Activated T-cell treated with anti-CD3 and anti-CD28 coated beads, Interleukin-2, amount 50 U/mL, for 72 hours (primary cell): ENCODE results near the gene CA5A. TPM values are rescaled to one million over a fixed set of nuclear protein-coding genes. Genes with fewer than 3 reads are reported as not detected.

Experiments
- ATAC-seq, 2 donors: fragments of 150-1000 bp; cut with Tn5 transposase; replicated peaks in 1 of 2; 2 replicates each; pipeline ENCODE4 v1.10.0; 2021; ENCODE audit warnings: moderate library complexity in 2 of 2, mild to moderate bottlenecking in 1 of 2
- DNase-seq, 2 donors: peaks; one replicate each; pipeline ENCODE4 v3.0.0; 2021 to 2022; ENCODE audit warnings: mixed read lengths in 1 of 2
- H3K27ac Mint-ChIP-seq: one replicate; pipeline ENCODE4 v1.8.0; 2022; ENCODE audit warnings: mild to moderate bottlenecking, moderate library complexity, mixed read lengths
- H3K27me3 Mint-ChIP-seq: one replicate; pipeline ENCODE4 v1.8.0; 2022; ENCODE audit warnings: low read depth, mixed read lengths
- H3K36me3 Mint-ChIP-seq, 2 donors: one replicate each; pipeline ENCODE4 v1.8.0; 2022; ENCODE audit warnings: mixed read lengths in 2 of 2, mild to moderate bottlenecking in 1 of 2; ENCODE audit not compliant: insufficient read depth in 2 of 2
- H3K4me1 Mint-ChIP-seq: one replicate; pipeline ENCODE4 v1.8.0; 2022; ENCODE audit warnings: low read depth, mixed read lengths
- H3K4me3 Mint-ChIP-seq, 2 donors: one replicate each; pipeline ENCODE4 v1.8.0; 2022; ENCODE audit warnings: mild to moderate bottlenecking in 2 of 2, mixed read lengths in 2 of 2, moderate library complexity in 2 of 2
- H3K9me3 Mint-ChIP-seq, 2 donors: one replicate each; pipeline ENCODE4 v1.8.0; 2022; ENCODE audit warnings: mixed read lengths in 2 of 2
- total RNA-seq, 2 donors: library from RNA; stranded (reverse); gene quantifications; one replicate each; pipeline ENCODE4 v1.2.3, GENCODE V29; 2022

The CA5A gene
- total RNA-seq, 2 donors from 2014 or later = 0.22 TPM; not detected in 1

DNA sequence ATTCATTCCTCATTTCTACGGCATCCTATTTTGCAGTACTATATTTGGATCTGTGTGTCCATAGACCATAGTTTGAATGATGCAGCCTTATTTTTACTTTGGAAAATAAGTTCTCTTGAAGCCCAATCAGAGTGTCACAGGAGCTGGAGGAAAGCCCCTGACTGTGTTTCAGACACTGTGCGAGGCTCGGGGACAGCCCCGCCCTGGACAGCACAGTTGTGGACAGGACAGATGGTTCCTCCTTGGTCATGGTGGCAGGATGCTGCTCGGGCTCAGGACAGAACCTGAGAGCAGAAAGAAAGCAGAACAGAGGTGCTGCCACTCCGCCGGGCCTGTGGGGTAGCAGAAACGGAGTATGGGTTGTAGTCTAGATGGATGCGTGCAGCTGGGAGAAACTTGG, 37.8 kb upstream of the CA5A start:
- Mint-ChIP-seq H3K9me3 (peaks cover 8 to 18% of the 10 kb centered on the region in 2 donors), H3K27ac (no peak overlapping the region), H3K27me3 (no peaks in the 10 kb centered on the region), H3K4me3 (no peak overlapping the region), H3K4me1 (peaks cover 58% of the 10 kb centered on the region), H3K36me3 (peaks cover 17 to 34% of the 10 kb centered on the region in 2 donors)
- ATAC-seq (no peak), DNase-seq (no peak)

DNA sequence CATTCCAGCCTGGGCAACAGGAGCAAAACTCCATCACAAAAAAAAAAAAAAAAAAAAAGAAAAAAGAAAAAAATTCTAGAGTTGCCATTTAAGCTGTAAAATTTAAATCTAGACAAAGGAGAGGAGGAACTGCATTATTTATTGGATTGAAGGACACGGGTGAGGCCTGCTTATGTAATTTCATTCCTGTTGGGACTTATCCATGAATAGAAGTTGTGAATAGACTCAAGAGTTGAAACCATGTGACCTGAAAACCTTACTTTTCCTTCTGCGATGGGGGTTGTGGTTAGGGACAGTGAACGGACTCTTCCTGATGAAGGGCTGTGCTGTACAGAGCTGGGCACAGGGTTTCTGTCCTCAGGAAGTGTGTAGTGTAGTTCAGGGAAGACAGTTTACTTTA, 37.4 kb upstream of the CA5A start:
- peaks cover 17 to 34% of the 10 kb centered on the region in 2 donors for H3K36me3 Mint-ChIP-seq
- H3K4me1 Mint-ChIP-seq = peaks cover 57% of the 10 kb centered on the region
- no peak for ATAC-seq
- H3K27ac Mint-ChIP-seq = no peak overlapping the region
- H3K9me3 Mint-ChIP-seq = peaks cover 8 to 18% of the 10 kb centered on the region in 2 donors
- H3K4me3 Mint-ChIP-seq = no peak overlapping the region
- no peaks in the 10 kb centered on the region for H3K27me3 Mint-ChIP-seq
- DNase-seq = no peak

- Mint-ChIP-seq H3K36me3 (peaks cover 17 to 29% of the 10 kb centered on the region in 2 donors), H3K4me3 (no peak overlapping the region), H3K9me3 (peaks cover 8 to 18% of the 10 kb centered on the region in 2 donors), H3K4me1 (peaks cover 52% of the 10 kb centered on the region), H3K27ac (peak overlapping the region; percentile 88), H3K27me3 (no peaks in the 10 kb centered on the region)
- no peak for ATAC-seq
- no peak for DNase-seq
Measured at GRCh38 chr16:87971933-87972332, 35.6 kb upstream of the CA5A start.

DNA sequence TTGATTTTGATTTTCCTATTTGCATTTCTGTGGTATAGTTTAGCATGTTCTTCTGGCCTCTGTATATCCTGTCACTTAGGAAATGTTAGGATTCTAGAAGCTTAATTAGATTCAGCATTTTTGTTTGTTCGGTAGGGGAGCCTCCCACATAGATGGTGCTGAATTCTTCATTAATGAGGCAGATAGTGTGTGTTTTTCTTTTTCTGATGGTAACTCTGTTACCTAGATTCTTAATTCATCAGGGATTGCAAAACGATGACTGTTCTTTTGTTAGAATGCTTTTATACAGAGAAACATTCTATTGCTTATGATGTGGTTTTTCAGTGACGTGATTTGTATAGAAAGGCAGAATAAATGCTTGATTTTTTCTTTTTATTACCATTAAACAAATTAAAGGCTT, 33.9 kb upstream of the CA5A start:
- ATAC-seq (no peak), DNase-seq (no peak)
- H3K4me3 Mint-ChIP-seq = no peak overlapping the region
- H3K9me3 Mint-ChIP-seq = peaks cover 8 to 18% of the 10 kb centered on the region in 2 donors
- H3K27ac Mint-ChIP-seq = no peak overlapping the region
- no peaks in the 10 kb centered on the region for H3K27me3 Mint-ChIP-seq
- peaks cover 17 to 26% of the 10 kb centered on the region in 2 donors for H3K36me3 Mint-ChIP-seq
- H3K4me1 Mint-ChIP-seq = peaks cover 62% of the 10 kb centered on the region

DNA sequence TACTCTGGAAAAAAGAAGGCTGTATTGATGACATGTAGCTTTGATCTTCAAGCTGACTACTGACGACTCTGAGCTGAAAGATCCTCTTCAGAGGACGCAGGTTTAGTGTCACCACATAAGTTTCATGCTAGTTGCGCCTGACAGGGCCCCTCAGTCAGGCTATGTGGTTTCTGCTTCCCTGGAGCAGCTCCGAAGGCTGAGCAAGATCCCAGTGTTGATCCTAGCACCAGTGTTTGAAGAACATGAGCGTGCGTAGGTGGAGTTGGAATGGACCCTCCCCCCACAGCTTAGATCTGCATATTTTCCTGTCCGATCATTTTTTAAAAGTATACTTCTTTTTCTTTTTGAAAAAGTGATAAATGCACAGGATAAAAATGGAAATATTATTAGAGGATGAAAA, 32.2 kb upstream of the CA5A start:
- ATAC-seq (no peak), DNase-seq (no peak)
- Mint-ChIP-seq H3K9me3 (peaks cover 8 to 18% of the 10 kb centered on the region in 2 donors), H3K36me3 (peaks cover 17 to 30% of the 10 kb centered on the region in 2 donors), H3K27me3 (no peaks in the 10 kb centered on the region), H3K4me3 (peak overlapping the region in 1 of 2 donors; percentile 35), H3K4me1 (peaks cover 75% of the 10 kb centered on the region), H3K27ac (no peak overlapping the region)

GRCh38 chr16:87966685-87967185, 30.4 kb upstream of the CA5A start:
- peak overlapping the region; percentile 48 to 70 for H3K4me3 Mint-ChIP-seq
- peaks cover 6 to 8% of the 10 kb centered on the region in 2 donors for H3K9me3 Mint-ChIP-seq
- H3K36me3 Mint-ChIP-seq = peaks cover 9 to 14% of the 10 kb centered on the region in 2 donors
- ATAC-seq = no peak
- H3K27ac Mint-ChIP-seq = peak overlapping the region; percentile 55
- H3K27me3 Mint-ChIP-seq = no peaks in the 10 kb centered on the region
- H3K4me1 Mint-ChIP-seq = peaks cover 79% of the 10 kb centered on the region
- no peak for DNase-seq

- Mint-ChIP-seq H3K4me1 (peaks cover 79% of the 10 kb centered on the region), H3K4me3 (peak overlapping the region; percentile 48 to 70)
Measured at GRCh38 chr16:87966064-87966645, 29.8 kb upstream of the CA5A start.

DNA sequence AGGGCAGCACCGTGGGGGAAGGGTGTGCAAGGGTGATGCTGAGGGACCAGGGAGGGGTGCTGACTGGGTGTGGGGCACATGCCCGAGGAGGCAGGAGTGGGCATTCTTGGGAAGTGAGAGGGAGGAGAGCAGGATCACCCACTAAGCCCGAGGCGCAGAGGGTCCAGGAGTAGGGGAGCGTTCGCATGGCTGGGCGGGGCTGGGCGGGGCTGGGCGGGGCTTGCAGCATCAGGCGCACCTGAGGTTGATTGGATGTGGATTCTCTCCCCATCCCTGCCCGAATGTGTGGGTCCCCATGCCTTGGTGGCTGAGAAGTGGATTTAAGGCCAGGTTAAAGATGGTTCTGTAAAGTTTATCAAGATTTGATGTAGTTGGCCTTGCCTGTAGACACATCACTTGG, 29.1 kb upstream of the CA5A start:
- Mint-ChIP-seq H3K4me1 (peaks cover 79% of the 10 kb centered on the region), H3K9me3 (no peaks in the 10 kb centered on the region), H3K36me3 (peaks cover 0 to 3% of the 10 kb centered on the region in 2 donors), H3K27me3 (no peaks in the 10 kb centered on the region), H3K27ac (peak overlapping the region; percentile 77), H3K4me3 (no peak overlapping the region)
- DNase-seq = no peak
- no peak for ATAC-seq

More at GRCh38 chr16:87966064-87966645, 29.8 kb upstream of the CA5A start:
- no peak for ATAC-seq
- Mint-ChIP-seq H3K27me3 (no peaks in the 10 kb centered on the region), H3K36me3 (peaks cover 3 to 8% of the 10 kb centered on the region in 2 donors), H3K27ac (peak overlapping the region; percentile 55), H3K9me3 (peaks cover under 1 to 3% of the 10 kb centered on the region in 2 donors)
- no peak for DNase-seq

- no peak for ATAC-seq
- Mint-ChIP-seq H3K27ac (peak overlapping the region; percentile 72), H3K27me3 (no peaks in the 10 kb centered on the region), H3K4me1 (peaks cover 80% of the 10 kb centered on the region), H3K4me3 (peak overlapping the region; percentile 68 to 73), H3K36me3 (peaks cover 0 to 3% of the 10 kb centered on the region in 2 donors), H3K9me3 (no peaks in the 10 kb centered on the region)
- no peak for DNase-seq
Measured at GRCh38 chr16:87964049-87964659, 27.8 kb upstream of the CA5A start.

GRCh38 chr16:87963400-87963799, 27.1 kb upstream of the CA5A start:
- Mint-ChIP-seq H3K36me3 (peaks cover 0 to 3% of the 10 kb centered on the region in 2 donors), H3K27me3 (no peaks in the 10 kb centered on the region), H3K9me3 (no peaks in the 10 kb centered on the region), H3K27ac (peak overlapping the region; percentile 72), H3K4me1 (peaks cover 80% of the 10 kb centered on the region), H3K4me3 (peak overlapping the region; percentile 68 to 73)
- peak; percentile 98 to 99 for ATAC-seq
- DNase-seq = peak; percentile 78 to 80

DNA sequence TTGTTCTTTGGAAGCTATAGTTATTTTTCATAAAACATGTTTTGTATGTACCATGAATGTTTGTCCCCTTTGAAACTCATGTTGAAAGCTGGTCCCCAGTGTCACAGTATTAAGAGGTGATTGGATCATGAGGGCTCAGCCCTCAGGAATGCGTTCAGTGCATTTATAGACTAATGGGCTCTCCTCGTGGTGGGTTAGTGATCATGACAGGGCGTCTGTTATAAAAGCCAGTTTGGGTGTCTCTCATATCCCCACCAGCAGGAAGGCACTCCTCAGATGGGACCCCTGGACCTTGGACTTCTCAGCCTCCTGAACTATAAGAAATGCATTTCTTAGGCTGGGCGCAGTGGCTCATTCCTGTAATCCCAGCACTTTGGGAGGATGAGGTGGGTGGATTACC, 25.3 kb upstream of the CA5A start:
- Mint-ChIP-seq H3K36me3 (peaks cover 0 to 6% of the 10 kb centered on the region in 2 donors), H3K9me3 (no peaks in the 10 kb centered on the region), H3K27ac (no peak overlapping the region), H3K27me3 (no peaks in the 10 kb centered on the region), H3K4me1 (peaks cover 90% of the 10 kb centered on the region), H3K4me3 (peak overlapping the region in 1 of 2 donors; percentile 10)
- ATAC-seq (no peak), DNase-seq (no peak)

- Mint-ChIP-seq H3K9me3 (no peaks in the 10 kb centered on the region), H3K27ac (peak overlapping the region; percentile 21), H3K36me3 (peaks cover 0 to 6% of the 10 kb centered on the region in 2 donors), H3K4me1 (peaks cover 90% of the 10 kb centered on the region), H3K27me3 (no peaks in the 10 kb centered on the region), H3K4me3 (peak overlapping the region; percentile 88 to 89)
- no peak for ATAC-seq
- no peak for DNase-seq
Measured at GRCh38 chr16:87960852-87961251, 24.5 kb upstream of the CA5A start.

GRCh38 chr16:87960296-87960695, 24.0 kb upstream of the CA5A start:
- peak overlapping the region; percentile 88 to 89 for H3K4me3 Mint-ChIP-seq
- no peaks in the 10 kb centered on the region for H3K9me3 Mint-ChIP-seq
- no peaks in the 10 kb centered on the region for H3K27me3 Mint-ChIP-seq
- DNase-seq = no peak
- H3K36me3 Mint-ChIP-seq = peaks cover 0 to 6% of the 10 kb centered on the region in 2 donors
- peaks cover 90% of the 10 kb centered on the region for H3K4me1 Mint-ChIP-seq
- no peak for ATAC-seq
- no peak overlapping the region for H3K27ac Mint-ChIP-seq
